BJ (cell line): Measurements from ENCODE around the gene NECAB2. TPM values are rescaled to one million over a fixed set of nuclear protein-coding genes. Genes with fewer than 3 reads are reported as not detected.
A peak's percentile ranks its signal among the peaks of the same experiment; 100 is the strongest.

Experiments
- CTCF ChIA-PET: fragments of 350-600 bp; formaldehyde crosslinking; extraction: SDS; loops from one replicate; lab custom pipeline; 2021; ENCODE audit warnings: antibody characterized with exemption, inconsistent platforms; lab: Yijun Ruan, JAX
- POLR2A ChIA-PET: fragments of 300-600 bp; sonication (Branson Sonifier 250); formaldehyde crosslinking; extraction: SDS; loops from one replicate; lab custom pipeline; 2021; ENCODE audit warnings: antibody characterized with exemption; lab: Charles Lee
- DNase-seq: peaks from one replicate; pipeline ENCODE4 v3.0.0-alpha.2; 2011; ENCODE audit warnings: low read depth
- H3K27me3 ChIP-seq: 2 replicates; pipeline ENCODE4 v1.6.0; 2011; ENCODE audit warnings: low read length; ENCODE audit not compliant: control insufficient read depth, insufficient read depth
- H3K36me3 ChIP-seq: 2 replicates; pipeline ENCODE4 v1.5.1; 2011; ENCODE audit warnings: low read length; ENCODE audit not compliant: control insufficient read depth, insufficient read depth
- H3K4me3 ChIP-seq: 2 replicates; pipeline ENCODE4 v1.5.1; 2011; ENCODE audit warnings: low read depth, mild to moderate bottlenecking, control low read depth, low read length
- polyA minus RNA-seq: library from RNA; depleted of rRNA, polyadenylated mRNA; stranded (reverse); fragments of >200 nt; gene quantifications from 2 replicates; pipeline ENCODE4 v1.2.3, GENCODE V29; 2011; rRNA and poly(A)+ RNA removed
- polyA plus RNA-seq: library from polyadenylated mRNA; depleted of rRNA; stranded (reverse); fragments of >200 nt; gene quantifications from 2 replicates; pipeline ENCODE4 v1.2.3, GENCODE V29; 2011; rRNA removed
- TF ChIP-seq, protein P1 (sequence below): IDR thresholded peaks from 2 replicates; pipeline ENCODE4 v1.5.1; 2011; ENCODE audit warnings: low read depth, mild to moderate bottlenecking, control low read depth, inconsistent platforms, low read length, moderate library complexity; ENCODE audit not compliant: insufficient read depth

The NECAB2 gene
- polyA plus RNA-seq = 0.06 and 0.15 TPM in 2 replicates
- polyA minus RNA-seq = 0.33 TPM in 1 of 2 replicates, not detected in the other

DNA sequence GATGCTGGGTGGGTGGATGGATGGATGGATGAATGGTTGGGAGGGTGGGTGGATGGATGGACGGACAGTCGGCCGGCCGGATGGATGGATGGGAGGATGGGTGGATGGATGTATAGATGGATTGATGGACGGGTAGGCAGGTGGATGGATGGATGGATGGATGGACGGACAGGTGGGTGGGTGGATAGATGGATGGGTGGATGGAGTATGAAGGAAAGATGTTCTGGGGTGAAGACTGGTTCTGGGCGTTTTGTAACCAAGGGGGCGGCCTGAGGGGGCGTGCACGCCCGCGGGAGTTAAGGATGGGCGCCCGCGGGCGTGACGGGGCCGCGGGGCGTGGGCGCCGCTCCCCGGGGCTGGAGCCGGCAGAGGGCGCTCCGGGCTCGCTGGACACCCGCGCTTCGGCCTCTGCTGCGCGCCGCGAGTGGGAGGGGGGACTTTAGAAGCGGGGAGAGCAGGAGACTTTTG lies at the start of gene NECAB2:
Gene NECAB2 (plus strand): TSS at position 407 of the 468 bp plus-strand sequence. CDS start 405 bp downstream, outside the sequence.
- no peak for DNase-seq
- H3K36me3 ChIP-seq = no peaks in the 10 kb centered on the region; the same call in 1 of the 2 replicates
- peak within 1 kb of the TSS; percentile 33 for H3K4me3 ChIP-seq
- peaks cover 11% of the 10 kb centered on the region for H3K27me3 ChIP-seq
- POLR2A ChIA-PET = no interaction called here
- CTCF ChIA-PET = no interaction called here
- TF ChIP-seq, protein P1, sequence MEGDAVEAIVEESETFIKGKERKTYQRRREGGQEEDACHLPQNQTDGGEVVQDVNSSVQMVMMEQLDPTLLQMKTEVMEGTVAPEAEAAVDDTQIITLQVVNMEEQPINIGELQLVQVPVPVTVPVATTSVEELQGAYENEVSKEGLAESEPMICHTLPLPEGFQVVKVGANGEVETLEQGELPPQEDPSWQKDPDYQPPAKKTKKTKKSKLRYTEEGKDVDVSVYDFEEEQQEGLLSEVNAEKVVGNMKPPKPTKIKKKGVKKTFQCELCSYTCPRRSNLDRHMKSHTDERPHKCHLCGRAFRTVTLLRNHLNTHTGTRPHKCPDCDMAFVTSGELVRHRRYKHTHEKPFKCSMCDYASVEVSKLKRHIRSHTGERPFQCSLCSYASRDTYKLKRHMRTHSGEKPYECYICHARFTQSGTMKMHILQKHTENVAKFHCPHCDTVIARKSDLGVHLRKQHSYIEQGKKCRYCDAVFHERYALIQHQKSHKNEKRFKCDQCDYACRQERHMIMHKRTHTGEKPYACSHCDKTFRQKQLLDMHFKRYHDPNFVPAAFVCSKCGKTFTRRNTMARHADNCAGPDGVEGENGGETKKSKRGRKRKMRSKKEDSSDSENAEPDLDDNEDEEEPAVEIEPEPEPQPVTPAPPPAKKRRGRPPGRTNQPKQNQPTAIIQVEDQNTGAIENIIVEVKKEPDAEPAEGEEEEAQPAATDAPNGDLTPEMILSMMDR = peak; percentile 51

DNA sequence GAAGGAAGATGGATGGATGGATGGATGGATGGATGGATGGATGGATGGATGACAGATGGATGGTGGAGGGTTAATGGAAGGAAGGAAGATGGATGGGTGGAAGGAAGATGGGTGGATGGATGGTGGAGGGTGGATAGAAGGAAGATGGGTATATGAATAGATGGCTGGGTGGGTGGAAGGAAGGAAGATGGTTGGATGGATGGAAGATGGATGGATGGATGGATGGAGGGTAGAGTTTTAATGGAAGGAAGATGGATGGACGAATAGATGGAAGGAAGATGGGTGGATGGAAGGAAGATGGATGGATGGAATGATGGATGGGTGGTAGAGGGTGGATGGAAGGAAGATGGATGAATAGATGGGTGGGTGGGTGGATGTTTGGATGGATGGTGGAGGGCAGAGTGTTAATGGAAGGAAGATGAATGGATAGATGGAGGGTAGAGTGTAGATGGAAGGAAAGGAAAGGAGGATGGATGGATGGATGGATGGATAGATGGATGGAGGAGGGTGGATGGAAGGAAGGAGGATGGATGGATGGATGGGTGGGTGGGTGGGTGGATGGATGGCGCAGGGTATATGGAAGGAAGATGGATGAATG lies 47.1 kb upstream of the NECAB2 start:
- Histone ChIP-seq H3K4me3 (no peak overlapping the region), H3K27me3 (no peaks in the 10 kb centered on the region), H3K36me3 (peaks cover 13% of the 10 kb centered on the region)
- ChIA-PET POLR2A (no interaction called here), CTCF (no interaction called here)
- no peak for DNase-seq
- TF ChIP-seq, protein P1 = no peak

DNA sequence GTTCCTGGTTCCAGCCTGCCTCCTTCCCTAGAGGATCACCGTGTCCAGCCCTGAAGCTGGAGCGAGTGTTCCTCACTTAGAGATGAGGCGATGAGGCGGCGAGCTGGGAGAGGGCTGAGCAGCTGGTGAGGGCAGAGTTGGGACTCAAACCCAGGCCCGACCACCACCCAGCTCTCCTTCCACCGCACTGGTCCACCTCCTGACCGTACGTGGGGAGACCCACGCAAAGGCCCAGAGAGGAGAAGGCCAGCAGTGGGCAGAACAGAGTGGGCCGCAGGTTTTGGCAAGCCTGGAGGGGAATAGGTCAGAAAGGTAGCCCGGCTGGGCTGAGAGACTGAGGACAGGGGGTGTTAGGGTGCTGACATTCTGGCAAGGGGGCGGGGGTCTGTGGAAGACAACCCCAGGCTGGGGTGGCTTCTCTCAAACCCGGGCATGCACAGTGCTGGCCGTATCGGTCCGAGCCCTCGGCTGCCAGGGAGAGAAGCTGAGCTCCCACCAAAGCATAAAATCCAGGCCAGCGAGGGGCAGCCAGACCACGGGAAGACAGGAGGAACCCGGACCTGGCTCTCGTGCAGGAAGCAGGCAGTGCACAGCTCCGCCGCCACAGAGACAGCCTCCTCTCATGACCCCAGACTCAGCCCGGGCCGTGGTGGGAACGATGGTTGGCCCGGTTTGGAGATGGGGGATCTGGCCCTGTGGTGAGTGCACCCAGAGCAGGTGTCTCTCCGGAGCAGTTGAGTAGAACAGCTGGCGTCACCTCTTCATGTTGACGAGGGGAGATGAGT lies 44.3 kb upstream of the NECAB2 start:
- TF ChIP-seq, protein P1 = no peak
- POLR2A ChIA-PET = no interaction called here
- CTCF ChIA-PET = interaction anchor here (0.6 to 5.3 kb wide), 3 partner anchors 23 to 138 kb away, joined by 3 to 34 read pairs (median 3); no protein-coding TSS in a partner anchor
- Histone ChIP-seq H3K27me3 (no peaks in the 10 kb centered on the region), H3K36me3 (peaks cover under 1% of the 10 kb centered on the region), H3K4me3 (no peak overlapping the region)
- no peak for DNase-seq

DNA sequence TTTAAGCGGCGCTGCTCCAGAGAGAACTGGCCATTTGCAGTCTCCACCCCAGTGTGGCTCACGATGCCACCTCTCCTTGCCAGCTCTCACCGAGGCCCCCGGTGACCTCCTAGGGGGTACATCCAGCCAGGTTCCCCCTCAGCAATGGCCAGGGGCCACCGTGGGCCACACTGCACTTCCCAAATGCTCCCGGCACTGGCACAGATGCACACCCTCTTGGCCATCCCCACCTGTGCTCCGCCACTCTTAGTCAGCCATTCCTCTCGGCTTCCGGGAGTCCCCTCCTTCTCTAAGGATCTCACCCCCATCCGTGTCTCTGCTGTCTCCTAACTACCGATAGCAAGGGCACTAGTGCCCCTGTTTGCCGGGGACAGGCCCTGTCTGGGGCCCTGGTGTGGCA lies 43.4 kb upstream of the NECAB2 start:
- ChIA-PET CTCF (interaction anchor here (0.6 to 5.9 kb wide), 4 partner anchors 11 to 137 kb away, joined by 3 to 46 read pairs (median 18); no protein-coding TSS in a partner anchor), POLR2A (no interaction called here)
- no peak for DNase-seq
- Histone ChIP-seq H3K27me3 (no peaks in the 10 kb centered on the region), H3K36me3 (no peaks in the 10 kb centered on the region; the same call in 1 of the 2 replicates), H3K4me3 (no peak overlapping the region)
- TF ChIP-seq, protein P1 = no peak
